ENCODE measurements around the gene ANAPC2. TPM values are rescaled to one million over a fixed set of nuclear protein-coding genes. Genes with fewer than 3 reads are reported as not detected.

The ANAPC2 gene
- total and polyA plus RNA-seq, 10 donors = 27.8 to 93.0 (median 55.3) TPM

DNA sequence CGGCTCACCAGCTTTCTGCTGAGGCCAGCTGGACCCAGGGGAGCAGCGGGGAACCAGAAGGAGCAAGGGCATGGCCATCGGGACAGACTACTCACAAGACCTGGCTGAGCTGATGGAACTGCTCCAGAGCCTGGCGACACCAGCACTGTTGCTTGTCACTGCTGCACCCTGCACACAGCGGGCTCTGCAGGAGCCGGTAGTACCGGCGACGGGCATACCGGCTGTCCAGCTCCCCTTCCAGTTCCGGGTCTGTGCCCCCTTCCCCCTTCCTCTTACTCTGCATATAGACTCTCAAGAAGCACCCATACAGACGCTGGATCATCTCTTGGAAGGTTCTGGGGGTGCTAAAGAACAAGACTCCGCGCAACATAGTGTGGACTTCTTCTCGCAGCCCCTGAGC, 974 bp downstream of the ANAPC2 start:
- Histone ChIP-seq H3K4me1 (peaks cover 29 to 66% (median 51%) of the 10 kb centered on the region in 6 donors), H3K27me3 (replicated peaks in 1 of 7) (no peaks in the 10 kb centered on the region), H3K36me3 (peaks cover 0 to 81% (median 48%) of the 10 kb centered on the region in 6 donors), H3K9me3 (no peaks in the 10 kb centered on the region), H3K4me3 (peak overlapping the region; percentile 75 to 100 (median 96)), H3K27ac (peak overlapping the region in 2 of 8 donors; percentile 98 to 99)
- TF ChIP-seq, protein P1, sequence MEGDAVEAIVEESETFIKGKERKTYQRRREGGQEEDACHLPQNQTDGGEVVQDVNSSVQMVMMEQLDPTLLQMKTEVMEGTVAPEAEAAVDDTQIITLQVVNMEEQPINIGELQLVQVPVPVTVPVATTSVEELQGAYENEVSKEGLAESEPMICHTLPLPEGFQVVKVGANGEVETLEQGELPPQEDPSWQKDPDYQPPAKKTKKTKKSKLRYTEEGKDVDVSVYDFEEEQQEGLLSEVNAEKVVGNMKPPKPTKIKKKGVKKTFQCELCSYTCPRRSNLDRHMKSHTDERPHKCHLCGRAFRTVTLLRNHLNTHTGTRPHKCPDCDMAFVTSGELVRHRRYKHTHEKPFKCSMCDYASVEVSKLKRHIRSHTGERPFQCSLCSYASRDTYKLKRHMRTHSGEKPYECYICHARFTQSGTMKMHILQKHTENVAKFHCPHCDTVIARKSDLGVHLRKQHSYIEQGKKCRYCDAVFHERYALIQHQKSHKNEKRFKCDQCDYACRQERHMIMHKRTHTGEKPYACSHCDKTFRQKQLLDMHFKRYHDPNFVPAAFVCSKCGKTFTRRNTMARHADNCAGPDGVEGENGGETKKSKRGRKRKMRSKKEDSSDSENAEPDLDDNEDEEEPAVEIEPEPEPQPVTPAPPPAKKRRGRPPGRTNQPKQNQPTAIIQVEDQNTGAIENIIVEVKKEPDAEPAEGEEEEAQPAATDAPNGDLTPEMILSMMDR (IDR thresholded peaks at IDR 0.05 in 8 of 11, conservative IDR thresholded peaks at IDR 0.05 in 3 of 11) = no peak
- TF ChIP-seq POLR2A (IDR thresholded peaks at IDR 0.05) = no peak
- no peak for TF ChIP-seq POLR2AphosphoS5 (IDR thresholded peaks at IDR 0.05)
- no peak for DNase-seq
- intact Hi-C loops (cut with DNase I; ENCODE audit: low total_unique reads) = no loop called here
- WGBS, 5 donors = 84 to 89% (median 86%) methylated on average over 14 to 15 of the region's 15 CpGs

DNA sequence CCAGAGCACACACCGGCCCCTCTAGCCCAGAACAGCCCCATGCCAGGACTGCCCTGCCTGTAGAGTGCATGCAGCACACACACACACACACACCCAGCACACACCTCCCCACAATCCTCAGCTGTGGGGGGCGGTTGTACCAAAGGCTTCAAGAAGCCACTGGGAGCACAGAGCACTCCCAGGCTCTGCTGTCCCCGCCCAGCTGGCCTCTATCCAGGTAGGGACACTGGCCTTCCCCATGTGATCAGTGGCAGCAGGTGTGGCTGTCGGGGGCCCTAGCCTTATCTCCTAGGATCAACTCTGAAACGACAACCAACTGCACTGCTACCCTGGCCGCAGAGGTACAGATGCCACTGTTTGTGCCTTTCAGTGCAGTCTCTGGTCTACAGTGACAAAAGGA, 2.0 kb downstream of the ANAPC2 start:
- Histone ChIP-seq H3K36me3 (peaks cover 0 to 81% (median 58%) of the 10 kb centered on the region in 6 donors), H3K9me3 (no peaks in the 10 kb centered on the region), H3K27ac (no peak overlapping the region), H3K4me3 (peak overlapping the region in 2 of 8 donors; percentile 95 to 96), H3K27me3 (replicated peaks in 1 of 7) (no peaks in the 10 kb centered on the region), H3K4me1 (peaks cover 29 to 64% (median 51%) of the 10 kb centered on the region in 6 donors)
- DNase-seq = no peak
- TF ChIP-seq POLR2A (IDR thresholded peaks at IDR 0.05) (no peak), POLR2AphosphoS5 (IDR thresholded peaks at IDR 0.05) (no peak)
- TF ChIP-seq, protein P1 (IDR thresholded peaks at IDR 0.05 in 8 of 11, conservative IDR thresholded peaks at IDR 0.05 in 3 of 11) = no peak
- 74 to 91% (median 90%) methylated on average over 5 to 6 of the region's 6 CpGs for WGBS, 5 donors
- intact Hi-C loops (cut with DNase I; ENCODE audit: low total_unique reads) = no loop called here

GRCh38 chr9:137185921-137186320, 2.4 kb downstream of the ANAPC2 start:
- Histone ChIP-seq H3K9me3 (no peaks in the 10 kb centered on the region), H3K36me3 (peaks cover 0 to 81% (median 62%) of the 10 kb centered on the region in 6 donors), H3K4me3 (no peak overlapping the region), H3K27ac (no peak overlapping the region), H3K4me1 (peaks cover 29 to 61% (median 48%) of the 10 kb centered on the region in 6 donors), H3K27me3 (replicated peaks in 1 of 7) (no peaks in the 10 kb centered on the region)
- TF ChIP-seq, protein P1 (IDR thresholded peaks at IDR 0.05 in 8 of 11, conservative IDR thresholded peaks at IDR 0.05 in 3 of 11) = no peak
- TF ChIP-seq POLR2AphosphoS5 (IDR thresholded peaks at IDR 0.05) = no peak
- no peak for TF ChIP-seq POLR2A (IDR thresholded peaks at IDR 0.05)
- no peak for DNase-seq
- WGBS, 5 donors = 93 to 98% (median 97%) methylated on average over 11 to 19 of the region's 19 CpGs
- intact Hi-C loops (cut with DNase I; ENCODE audit: low total_unique reads) = no loop called here

- H3K36me3 ChIP-seq = peaks cover 0 to 81% (median 63%) of the 10 kb centered on the region in 6 donors
Measured at GRCh38 chr9:137184881-137185660, 3.3 kb downstream of the ANAPC2 start.

More at GRCh38 chr9:137184881-137185660, 3.3 kb downstream of the ANAPC2 start:
- H3K9me3 ChIP-seq = no peaks in the 10 kb centered on the region
- TF ChIP-seq POLR2A (IDR thresholded peaks at IDR 0.05) (no peak), POLR2AphosphoS5 (IDR thresholded peaks at IDR 0.05) (no peak)
- TF ChIP-seq, protein P1 (IDR thresholded peaks at IDR 0.05 in 8 of 11, conservative IDR thresholded peaks at IDR 0.05 in 3 of 11) = no peak
- no peak overlapping the region for H3K27ac ChIP-seq
- intact Hi-C loops (cut with DNase I; ENCODE audit: low total_unique reads) = no loop called here
- no peak for DNase-seq
- H3K4me3 ChIP-seq = no peak overlapping the region
- no peaks in the 10 kb centered on the region for H3K27me3 ChIP-seq (replicated peaks in 1 of 7)
- 94 to 97% (median 95%) methylated on average over 46 to 48 of the region's 48 CpGs for WGBS, 5 donors
- peaks cover 26 to 52% (median 40%) of the 10 kb centered on the region in 6 donors for H3K4me1 ChIP-seq

All from spleen (tissue), 11 donors.